HG03139 (cell line): ENCODE data around the gene CTSC.
"Not testable (repeated sequence)": the region's sequence is repeated elsewhere in the genome, so short reads cannot be mapped to it uniquely, and the experiment has no call there.

Source experiments
- ATAC-seq: cut with Tn5 transposase; IDR thresholded peaks from one replicate; pipeline ENCODE4 v1.9.1; 2021; ENCODE audit not compliant: unreplicated experiment

CTSC gene

GRCh38 chr11:88353386-88353785 is 15.8 kb upstream of the CTSC start:
- no peak for ATAC-seq

- no peak for ATAC-seq
These were observed 14.6 kb upstream of the CTSC start for GRCh38 chr11:88352139-88352538.

GRCh38 chr11:88348870-88349269 is 11.3 kb upstream of the CTSC start:
- no peak for ATAC-seq

GRCh38 chr11:88345949-88346348 is 8.4 kb upstream of the CTSC start:
- no peak for ATAC-seq

GRCh38 chr11:88345408-88345807 is 7.9 kb upstream of the CTSC start:
- ATAC-seq, result no peak

GRCh38 chr11:88344869-88345268 is 7.3 kb upstream of the CTSC start:
- no peak for ATAC-seq

GRCh38 chr11:88341522-88342251 is 4.2 kb upstream of the CTSC start:
- no peak for ATAC-seq

- ATAC-seq, result no peak
These were observed 2.9 kb upstream of the CTSC start for GRCh38 chr11:88340366-88340935.

GRCh38 chr11:88337987-88338668 is 592 bp upstream of the CTSC start:
- ATAC-seq, result peak; percentile 38

- no peak for ATAC-seq
These were observed 2.3 kb downstream of the CTSC start for GRCh38 chr11:88335284-88335683.

GRCh38 chr11:88333862-88334261 is 3.7 kb downstream of the CTSC start:
- ATAC-seq, result no peak

GRCh38 chr11:88332851-88333250 is 4.7 kb downstream of the CTSC start:
- no peak for ATAC-seq

GRCh38 chr11:88330826-88331428 is 6.6 kb downstream of the CTSC start:
- ATAC-seq, result no peak

- no peak for ATAC-seq
These were observed 7.8 kb downstream of the CTSC start for GRCh38 chr11:88329563-88330250.

GRCh38 chr11:88327462-88328143 is 9.9 kb downstream of the CTSC start:
- no peak for ATAC-seq

GRCh38 chr11:88327061-88327460 is 10.5 kb downstream of the CTSC start:
- no peak for ATAC-seq

- no peak for ATAC-seq
These were observed 11.4 kb downstream of the CTSC start for GRCh38 chr11:88326099-88326498.

GRCh38 chr11:88324562-88325345 is 12.8 kb downstream of the CTSC start:
- ATAC-seq, result no peak

GRCh38 chr11:88322881-88323280 is 14.7 kb downstream of the CTSC start:
- not testable (repeated sequence) for ATAC-seq

- not testable (repeated sequence) for ATAC-seq
These were observed 16.1 kb downstream of the CTSC start for GRCh38 chr11:88321412-88321811.
